H9 (cell line): ENCODE measurements around the gene IZUMO1. TPM values are rescaled to one million over a fixed set of nuclear protein-coding genes. Genes with fewer than 3 reads are reported as not detected.

Experiments
- DNase-seq: peaks from one replicate; pipeline ENCODE4 v3.0.0-alpha.2; 2017
- H2AFZ ChIP-seq: one replicate; pipeline ENCODE4 v1.6.1; 2013; ENCODE audit warnings: mild to moderate bottlenecking, low read length, control low read depth, moderate library complexity
- H2AK5ac ChIP-seq: 2 replicates; pipeline ENCODE4 v1.6.1; 2013; ENCODE audit warnings: low read length, control low read depth, mixed read lengths; ENCODE audit not compliant: insufficient read length
- H2BK120ac ChIP-seq: one replicate; pipeline ENCODE4 v1.6.1; 2013; ENCODE audit warnings: low read depth, mild to moderate bottlenecking, low read length, control low read depth, inconsistent platforms; ENCODE audit not compliant: poor library complexity, severe bottlenecking
- H2BK12ac ChIP-seq: 2 replicates; pipeline ENCODE4 v1.6.1; 2013; ENCODE audit warnings: low read length, control low read depth, mixed read lengths, low read depth; ENCODE audit not compliant: insufficient read length
- H2BK15ac ChIP-seq: 2 replicates; pipeline ENCODE4 v1.6.1; 2013; ENCODE audit warnings: low read depth, low read length, control low read depth
- H2BK20ac ChIP-seq: one replicate; pipeline ENCODE4 v1.6.1; 2013; ENCODE audit warnings: low read depth, mild to moderate bottlenecking, low read length, control low read depth, inconsistent platforms; ENCODE audit not compliant: poor library complexity, severe bottlenecking
- H2BK5ac ChIP-seq: 2 replicates; pipeline ENCODE4 v1.6.1; 2013; ENCODE audit warnings: low read length, control low read depth, mixed read lengths; ENCODE audit not compliant: insufficient read length
- H3K14ac ChIP-seq: 2 replicates; pipeline ENCODE4 v1.6.1; 2013; ENCODE audit warnings: low read length, control low read depth; ENCODE audit not compliant: insufficient read depth
- H3K18ac ChIP-seq: 2 replicates; pipeline ENCODE4 v1.6.1; 2013; ENCODE audit warnings: low read depth, mild to moderate bottlenecking, mixed read lengths, low read length, control low read depth; ENCODE audit not compliant: insufficient read length
- H3K23ac ChIP-seq: 2 replicates; pipeline ENCODE4 v1.6.1; 2013; ENCODE audit warnings: low read length, control low read depth, mixed read lengths, low read depth; ENCODE audit not compliant: insufficient read length
- H3K23me2 ChIP-seq: 2 replicates; pipeline ENCODE4 v1.6.1; 2013; ENCODE audit warnings: low read depth, mild to moderate bottlenecking, mixed read lengths, low read length, control low read depth; ENCODE audit not compliant: insufficient read length, poor library complexity, severe bottlenecking
- H3K27ac ChIP-seq: 2 replicates; pipeline ENCODE4 v1.5.1; 2013; ENCODE audit warnings: low read length, control low read depth, mixed read lengths, low read depth; ENCODE audit not compliant: insufficient read length
- H3K27me3 ChIP-seq: 2 replicates; pipeline ENCODE4 v1.6.1; 2013; ENCODE audit warnings: low read length, control low read depth, inconsistent platforms; ENCODE audit not compliant: insufficient read depth
- H3K4ac ChIP-seq: 2 replicates; pipeline ENCODE4 v1.6.1; 2013; ENCODE audit warnings: low read depth, mild to moderate bottlenecking, control low read depth, inconsistent platforms, low read length, moderate library complexity
- H3K4me1 ChIP-seq: 2 replicates; pipeline ENCODE4 v1.6.1; 2013; ENCODE audit warnings: low read length, control low read depth, inconsistent platforms; ENCODE audit not compliant: insufficient read depth
- H3K4me2 ChIP-seq: 2 replicates; pipeline ENCODE4 v1.6.1; 2013; ENCODE audit warnings: low read length, control low read depth, mixed read lengths; ENCODE audit not compliant: insufficient read length, insufficient read depth
- H3K56ac ChIP-seq: 2 replicates; pipeline ENCODE4 v1.6.1; 2013; ENCODE audit warnings: low read depth, mild to moderate bottlenecking, mixed read lengths, low read length, control low read depth; ENCODE audit not compliant: insufficient read length
- H3K79me1 ChIP-seq: 2 replicates; pipeline ENCODE4 v1.6.1; 2013; ENCODE audit warnings: low read depth, mild to moderate bottlenecking, moderate library complexity, low read length, control low read depth, inconsistent platforms; ENCODE audit not compliant: insufficient read depth, poor library complexity, severe bottlenecking
- H3K79me2 ChIP-seq: 2 replicates; pipeline ENCODE4 v1.6.1; 2013; ENCODE audit warnings: low read length, control low read depth, inconsistent platforms; ENCODE audit not compliant: insufficient read depth
- H3K9ac ChIP-seq: 2 replicates; pipeline ENCODE4 v1.6.1; 2013; ENCODE audit warnings: low read length, control low read depth, mixed read lengths; ENCODE audit not compliant: insufficient read length; ENCODE audit errors: extremely low read depth
- H3K9me3 ChIP-seq: one replicate; pipeline ENCODE4 v1.6.1; 2013; ENCODE audit warnings: low read depth, low read length, inconsistent platforms; ENCODE audit not compliant: control insufficient read depth
- H3T11ph ChIP-seq: one replicate; pipeline ENCODE4 v1.6.1; 2013; ENCODE audit warnings: mild to moderate bottlenecking, low read length, control low read depth, inconsistent platforms
- H4K20me1 ChIP-seq: one replicate; pipeline ENCODE4 v1.6.1; 2013; ENCODE audit not compliant: control insufficient read depth, insufficient read length, insufficient read depth
- H4K5ac ChIP-seq: 2 replicates; pipeline ENCODE4 v1.6.1; 2013; ENCODE audit warnings: low read depth, mild to moderate bottlenecking, mixed read lengths, low read length, control low read depth; ENCODE audit not compliant: insufficient read length
- H4K8ac ChIP-seq: replicated peaks from 2 replicates; pipeline ENCODE4 v1.6.1; 2013; ENCODE audit warnings: low read length, control low read depth, mixed read lengths, low read depth; ENCODE audit not compliant: insufficient read length
- H4K91ac ChIP-seq: 2 replicates; pipeline ENCODE4 v1.6.1; 2013; ENCODE audit warnings: low read depth, mild to moderate bottlenecking, moderate library complexity, mixed read lengths, low read length, control low read depth; ENCODE audit not compliant: insufficient read length
- H3K27ac Mint-ChIP-seq, 3 experiments: 2 replicates in 2 of 3; 3 replicates in 1 of 3; pipeline ENCODE4 v1.8.0; 2020 to 2021; ENCODE audit warnings: mixed read lengths in 3 of 3, mild to moderate bottlenecking in 1 of 3, moderate library complexity in 1 of 3
- H3K27me3 Mint-ChIP-seq: 2 replicates; pipeline ENCODE4 v1.8.0; 2021; ENCODE audit warnings: low read depth, mild to moderate bottlenecking, moderate library complexity, mixed read lengths
- H3K36me3 Mint-ChIP-seq, 3 experiments: 2 replicates in 2 of 3; 3 replicates in 1 of 3; pipeline ENCODE4 v1.8.0; 2020 to 2021; ENCODE audit warnings: low read depth in 3 of 3, mixed read lengths in 3 of 3; ENCODE audit not compliant: insufficient read depth in 1 of 3
- H3K4me1 Mint-ChIP-seq, 2 experiments: 2 replicates each; pipeline ENCODE4 v1.8.0; 2020; ENCODE audit warnings: mixed read lengths in 2 of 2
- H3K4me3 Mint-ChIP-seq, 2 experiments: 2 replicates in 1 of 2; 3 replicates in 1 of 2; pipeline ENCODE4 v1.8.0; 2020 to 2021; ENCODE audit warnings: mild to moderate bottlenecking in 2 of 2, mixed read lengths in 2 of 2, moderate library complexity in 1 of 2
- H3K9me3 Mint-ChIP-seq, 2 experiments: 2 replicates in 1 of 2; 3 replicates in 1 of 2; pipeline ENCODE4 v1.8.0; 2020; ENCODE audit warnings: mild to moderate bottlenecking in 2 of 2, mixed read lengths in 2 of 2, moderate library complexity in 1 of 2
- CTCF ChIP-seq: fragments of 200-600 bp; sonication (generic); conservative IDR thresholded peaks from 3 replicates; pipeline ENCODE4 v1.8.0; 2021; ENCODE audit warnings: antibody characterized with exemption, mild to moderate bottlenecking
- WGBS: extraction: QIAGEN DNeasy Blood & Tissue Kit; methylation state at CpG from one replicate; pipeline ENCODE4 v1.1.7; 2013; ENCODE audit warnings: missing lambda C conversion rate, low lambda C conversion rate, mixed read lengths; ENCODE audit not compliant: insufficient read length; ENCODE audit errors: extremely low coverage; 5-methylcytosine and 5-hydroxymethylcytosine counted together
- total RNA-seq: library from RNA; stranded (reverse); gene quantifications from 2 replicates; pipeline ENCODE4 v1.2.1, GENCODE V29; 2021

The IZUMO1 gene
- total RNA-seq, 1 experiment from 2014 or later, result 3.7 TPM

- Histone ChIP-seq H2BK15ac (no peak overlapping the region), H3K4me1 (no peaks in the 10 kb centered on the region), H2BK20ac (no peak overlapping the region), H3K9me3 (no peaks in the 10 kb centered on the region), H2AFZ (no peak overlapping the region), H3K14ac (no peak overlapping the region), H3K56ac (no peak overlapping the region), H3K79me1 (no peaks in the 10 kb centered on the region), H4K91ac (no peak overlapping the region), H2BK5ac (no peak overlapping the region), H3K23me2 (no peaks in the 10 kb centered on the region), H4K20me1 (no peaks in the 10 kb centered on the region), H3K9ac (no peak overlapping the region), H3T11ph (no peak overlapping the region), H3K23ac (no peak overlapping the region), H2BK12ac (no peak overlapping the region), H3K27me3 (no peaks in the 10 kb centered on the region), H3K18ac (no peak overlapping the region), H3K4ac (no peak overlapping the region), H2BK120ac (peak overlapping the region; percentile 36), H3K4me2 (no peak overlapping the region), H2AK5ac (no peak overlapping the region), H3K79me2 (no peaks in the 10 kb centered on the region), H4K5ac (no peak overlapping the region), H4K8ac (no peak overlapping the region), H3K27ac (no peak overlapping the region)
- TF ChIP-seq CTCF, result no peak
- no CpG with 5 or more reads among the region's 7 CpGs for WGBS
- peaks cover 5% of the 10 kb centered on the region for H3K27me3 Mint-ChIP-seq
- H3K4me1 Mint-ChIP-seq, result peaks cover 7 to 12% of the 10 kb centered on the region in 2 experiments
- no peaks in the 10 kb centered on the region for H3K9me3 Mint-ChIP-seq
- no peaks in the 10 kb centered on the region for H3K36me3 Mint-ChIP-seq
- DNase-seq, result no peak
- H3K4me3 Mint-ChIP-seq, result no peak overlapping the region
- H3K27ac Mint-ChIP-seq, result no peak overlapping the region
These were observed 23.6 kb upstream of the IZUMO1 start for GRCh38 chr19:48770266-48770665.
